Activated CD8-positive, alpha-beta T cell treated with anti-CD3 and anti-CD28 coated beads for 36 hours (primary cell): ENCODE data around the gene CREBL2. TPM values are rescaled to one million over a fixed set of nuclear protein-coding genes. Genes with fewer than 3 reads are reported as not detected.
"Not testable (repeated sequence)": the region's sequence is repeated elsewhere in the genome, so short reads cannot be mapped to it uniquely, and the experiment has no call there.

ENCODE experiments used
- ATAC-seq: fragments of 200-7000 bp; cut with Tn5 transposase; one replicate; pipeline ENCODE4 v1.10.0; 2021; ENCODE audit warnings: mild to moderate bottlenecking, moderate library complexity
- CTCF ChIA-PET: fragments of 350-600 bp; sonication (Branson Sonifier 250); formaldehyde crosslinking; loops from one replicate; lab custom pipeline; 2021; ENCODE audit warnings: antibody characterized with exemption; lab: Charles Lee
- POLR2A ChIA-PET: fragments of 350-600 bp; sonication (Branson Sonifier 250); formaldehyde crosslinking; loops from one replicate; lab custom pipeline; 2021; ENCODE audit warnings: antibody characterized with exemption; lab: Charles Lee
- DNase-seq: peaks from one replicate; pipeline ENCODE4 v3.0.0-alpha.2; 2020
- H3K27ac Mint-ChIP-seq: one replicate; pipeline ENCODE4 v1.8.0; 2021; ENCODE audit warnings: mild to moderate bottlenecking, mixed read lengths
- H3K27me3 Mint-ChIP-seq: one replicate; pipeline ENCODE4 v1.8.0; 2021; ENCODE audit warnings: mixed read lengths
- H3K36me3 Mint-ChIP-seq: one replicate; pipeline ENCODE4 v1.8.0; 2021; ENCODE audit warnings: low read depth, mixed read lengths
- H3K4me1 Mint-ChIP-seq: one replicate; pipeline ENCODE4 v1.8.0; 2021; ENCODE audit warnings: low read depth, mixed read lengths
- H3K4me3 Mint-ChIP-seq: one replicate; pipeline ENCODE4 v1.8.0; 2021; ENCODE audit warnings: mild to moderate bottlenecking, moderate library complexity, mixed read lengths
- H3K9me3 Mint-ChIP-seq: one replicate; pipeline ENCODE4 v1.8.0; 2021; ENCODE audit warnings: mixed read lengths
- intact Hi-C: fragments of 100-400 bp; cut with micrococcal nuclease; formaldehyde crosslinking; loops from one replicate; pipeline ENCODE4 v1.10.0; 2022
- total RNA-seq, 2 experiments: library from RNA; stranded (reverse); gene quantifications; one replicate each; pipeline ENCODE4 v1.2.3, GENCODE V29; 2021
- TF ChIP-seq, protein P1 (sequence below): fragments of 200-600 bp; IDR thresholded peaks from one replicate; pipeline ENCODE4 v1.8.0; 2022; ENCODE audit warnings: antibody characterized with exemption, mild to moderate bottlenecking

CREBL2 gene
- total RNA-seq, 2 experiments from 2014 or later, result 12.7 to 14.9 TPM

DNA sequence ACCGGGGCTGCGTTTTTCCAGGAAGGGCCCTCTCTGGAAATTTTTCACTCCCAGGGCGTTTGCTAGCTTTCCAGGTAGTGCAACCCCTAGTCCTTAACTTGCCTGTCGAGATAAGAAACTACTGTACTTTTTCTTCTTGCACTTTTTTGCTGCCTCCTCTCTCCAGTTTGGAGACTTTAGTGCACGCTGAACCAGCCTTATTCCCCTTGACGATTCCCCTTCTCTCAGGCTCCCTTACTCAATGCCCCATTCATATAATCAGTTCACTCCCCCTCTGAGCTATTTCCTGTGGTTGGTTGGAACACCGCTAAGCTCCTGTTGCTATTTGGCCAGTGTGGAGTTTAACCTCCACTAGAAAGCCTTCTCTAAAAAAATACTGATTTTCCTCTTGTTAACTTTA, 682 bp downstream of the CREBL2 start:
- Mint-ChIP-seq H3K9me3 (no peaks in the 10 kb centered on the region), H3K27me3 (no peaks in the 10 kb centered on the region), H3K36me3 (peaks cover 13% of the 10 kb centered on the region), H3K4me3 (peak overlapping the region; percentile 83), H3K4me1 (peaks cover 52% of the 10 kb centered on the region), H3K27ac (peak overlapping the region; percentile 99)
- CTCF ChIA-PET, result interaction anchor here (1.0 to 1.8 kb wide), 4 partner anchors 9 to 236 kb away, joined by 4 to 6 read pairs (median 5); no protein-coding TSS in a partner anchor
- ATAC-seq (peak; percentile 21), DNase-seq (peak; percentile 23)
- intact Hi-C loops, result loop anchor here (5.0 kb wide), 1 partner anchor 85 kb away; the partner anchor contains the start of gene GPR19
- POLR2A ChIA-PET, result interaction anchor here (1.1 to 2.6 kb wide), 4 partner anchors 11 to 107 kb away, joined by 3 to 11 read pairs (median 4); no protein-coding TSS in a partner anchor
- TF ChIP-seq, protein P1, sequence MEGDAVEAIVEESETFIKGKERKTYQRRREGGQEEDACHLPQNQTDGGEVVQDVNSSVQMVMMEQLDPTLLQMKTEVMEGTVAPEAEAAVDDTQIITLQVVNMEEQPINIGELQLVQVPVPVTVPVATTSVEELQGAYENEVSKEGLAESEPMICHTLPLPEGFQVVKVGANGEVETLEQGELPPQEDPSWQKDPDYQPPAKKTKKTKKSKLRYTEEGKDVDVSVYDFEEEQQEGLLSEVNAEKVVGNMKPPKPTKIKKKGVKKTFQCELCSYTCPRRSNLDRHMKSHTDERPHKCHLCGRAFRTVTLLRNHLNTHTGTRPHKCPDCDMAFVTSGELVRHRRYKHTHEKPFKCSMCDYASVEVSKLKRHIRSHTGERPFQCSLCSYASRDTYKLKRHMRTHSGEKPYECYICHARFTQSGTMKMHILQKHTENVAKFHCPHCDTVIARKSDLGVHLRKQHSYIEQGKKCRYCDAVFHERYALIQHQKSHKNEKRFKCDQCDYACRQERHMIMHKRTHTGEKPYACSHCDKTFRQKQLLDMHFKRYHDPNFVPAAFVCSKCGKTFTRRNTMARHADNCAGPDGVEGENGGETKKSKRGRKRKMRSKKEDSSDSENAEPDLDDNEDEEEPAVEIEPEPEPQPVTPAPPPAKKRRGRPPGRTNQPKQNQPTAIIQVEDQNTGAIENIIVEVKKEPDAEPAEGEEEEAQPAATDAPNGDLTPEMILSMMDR, result no peak

DNA sequence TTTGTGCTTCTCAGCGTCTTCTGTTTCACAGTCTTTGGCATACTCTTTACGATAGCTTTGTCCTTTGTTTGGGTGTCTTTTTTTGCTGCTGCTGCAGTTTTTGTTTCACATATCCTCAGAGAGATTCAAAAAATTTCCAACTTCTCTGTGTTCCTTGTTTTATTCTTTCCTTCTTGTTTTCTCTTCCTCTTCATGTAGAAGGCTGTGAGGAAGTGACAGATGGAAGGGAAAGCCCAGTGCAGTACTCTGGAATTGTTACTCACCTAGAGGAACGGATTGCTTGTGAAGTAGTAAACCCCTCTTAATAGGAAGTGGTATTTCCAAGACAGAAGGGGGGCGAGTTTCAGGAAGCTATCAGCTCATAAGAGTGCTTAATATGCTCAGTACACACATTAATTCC, 1.7 kb downstream of the CREBL2 start:
- Mint-ChIP-seq H3K9me3 (no peaks in the 10 kb centered on the region), H3K4me1 (peaks cover 49% of the 10 kb centered on the region), H3K27me3 (no peaks in the 10 kb centered on the region), H3K27ac (peak overlapping the region; percentile 86), H3K4me3 (peak overlapping the region; percentile 83), H3K36me3 (peaks cover 15% of the 10 kb centered on the region)
- TF ChIP-seq, protein P1, result no peak
- intact Hi-C loops, result loop anchor here (5.0 kb wide), 1 partner anchor 84 kb away; the partner anchor contains the start of gene GPR19
- no peak for DNase-seq
- POLR2A ChIA-PET, result interaction anchor here (0.6 to 2.6 kb wide), 6 partner anchors 12 to 106 kb away, joined by 3 to 11 read pairs (median 4); no protein-coding TSS in a partner anchor
- CTCF ChIA-PET, result interaction anchor here (0.9 to 1.6 kb wide), 7 partner anchors 8 to 286 kb away, joined by 3 to 6 read pairs (median 4); no protein-coding TSS in a partner anchor
- no peak for ATAC-seq

DNA sequence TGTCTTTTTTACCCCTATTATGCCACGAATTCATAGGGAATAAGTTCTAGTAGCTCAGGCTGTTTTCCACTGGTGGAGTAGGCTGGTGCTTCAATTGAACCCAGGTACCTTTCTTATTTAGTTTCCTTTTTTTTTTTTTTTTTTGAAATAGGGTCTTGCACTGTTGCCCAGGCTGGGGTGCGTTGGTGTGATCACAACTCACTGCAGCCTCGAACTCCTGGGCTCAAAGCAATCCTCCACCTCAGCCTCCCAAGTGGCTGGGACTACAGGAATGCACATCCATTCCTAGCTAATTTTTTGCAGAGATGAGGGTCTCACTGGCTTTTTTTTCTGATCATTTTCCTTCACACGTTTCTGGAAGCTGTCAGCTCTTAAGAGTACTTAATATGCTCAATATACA, 2.7 kb downstream of the CREBL2 start:
- TF ChIP-seq, protein P1, result no peak
- ChIA-PET POLR2A (interaction anchor here (0.9 to 1.7 kb wide), 2 partner anchors 13 to 110 kb away, joined by 3 read pairs; no protein-coding TSS in a partner anchor), CTCF (interaction anchor here (0.9 kb wide), 1 partner anchor 122 kb away, joined by 3 read pairs; no protein-coding TSS in a partner anchor)
- DNase-seq, result no peak
- Mint-ChIP-seq H3K4me3 (no peak overlapping the region), H3K27ac (peak overlapping the region; percentile 20), H3K4me1 (peaks cover 47% of the 10 kb centered on the region), H3K36me3 (peaks cover 18% of the 10 kb centered on the region), H3K27me3 (no peaks in the 10 kb centered on the region), H3K9me3 (no peaks in the 10 kb centered on the region)
- intact Hi-C loops, result loop anchor here (5.0 kb wide), 1 partner anchor 83 kb away; the partner anchor contains the start of gene GPR19
- ATAC-seq, result no peak

DNA sequence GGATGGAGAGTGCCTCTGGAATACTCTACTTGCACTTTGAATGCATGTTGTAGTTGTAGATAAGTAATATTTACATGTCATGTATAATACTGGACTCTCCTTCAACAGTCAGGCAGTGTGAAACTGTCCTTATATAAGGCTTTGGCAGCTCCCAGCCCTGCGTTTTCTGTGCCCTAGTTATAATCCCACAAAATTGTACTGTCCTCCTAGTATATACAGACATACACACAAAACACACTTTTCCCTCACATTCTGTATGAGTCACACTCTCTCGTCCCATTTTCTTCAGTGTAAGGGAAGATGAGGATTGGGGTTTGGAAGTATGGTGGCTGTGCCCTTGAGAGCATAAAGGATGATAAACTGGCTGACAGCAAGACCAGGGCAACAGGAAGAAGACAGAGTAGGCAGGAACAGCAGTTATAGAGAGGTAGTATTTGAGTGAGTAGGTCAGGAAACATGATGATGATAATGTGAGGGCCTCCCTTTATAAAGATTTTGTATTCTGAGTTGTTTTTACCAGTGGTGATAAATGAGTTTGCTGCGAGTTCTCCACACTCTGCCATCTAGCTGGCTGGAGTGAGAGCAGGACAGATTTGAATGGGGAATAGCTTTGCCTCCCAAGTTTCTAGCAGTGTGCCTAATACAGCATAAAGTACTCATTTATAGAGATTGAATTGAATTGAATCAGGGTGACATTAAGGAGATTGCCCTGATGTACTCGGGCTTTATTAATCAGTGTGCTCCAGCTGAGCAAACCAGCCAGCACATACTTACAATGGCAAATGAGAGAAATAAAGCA, 5.0 kb downstream of the CREBL2 start:
- Mint-ChIP-seq H3K4me3 (no peak overlapping the region), H3K27ac (peak overlapping the region; percentile 82), H3K27me3 (no peaks in the 10 kb centered on the region), H3K4me1 (peaks cover 55% of the 10 kb centered on the region), H3K9me3 (no peaks in the 10 kb centered on the region), H3K36me3 (peaks cover 23% of the 10 kb centered on the region)
- TF ChIP-seq, protein P1, result no peak
- ATAC-seq, result peak; percentile 35
- intact Hi-C loops, result no loop called here
- ChIA-PET CTCF (interaction anchor here (0.7 to 1.4 kb wide), 6 partner anchors 15 to 259 kb away, joined by 3 to 9 read pairs (median 3); partner anchors contain the start of gene BORCS5), POLR2A (interaction anchor here (1.1 kb wide), 1 partner anchor 55 kb away, joined by 3 read pairs; no protein-coding TSS in a partner anchor)
- no peak for DNase-seq

DNA sequence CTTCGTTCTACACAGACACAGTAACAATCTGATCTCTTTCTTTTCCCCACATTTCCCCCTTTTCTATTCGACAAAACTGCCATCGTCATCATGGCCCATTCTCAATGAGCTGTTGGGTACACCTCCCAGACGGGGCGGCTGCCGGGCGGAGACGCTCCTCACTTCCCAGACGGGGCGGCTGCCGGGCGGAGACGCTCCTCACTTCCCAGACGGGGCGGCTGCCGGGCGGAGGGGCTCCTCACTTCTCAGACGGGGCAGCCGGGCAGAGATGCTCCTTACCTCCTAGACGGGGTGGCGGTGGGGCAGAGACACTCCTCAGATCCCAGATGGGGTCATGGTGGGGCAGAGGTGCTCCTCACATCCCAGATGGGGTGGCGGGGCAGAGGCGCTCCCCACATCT, 6.4 kb downstream of the CREBL2 start:
- H3K4me1 Mint-ChIP-seq, result peaks cover 66% of the 10 kb centered on the region
- H3K27ac Mint-ChIP-seq, H3K9me3 Mint-ChIP-seq, CTCF ChIA-PET, H3K4me3 Mint-ChIP-seq, H3K27me3 Mint-ChIP-seq, intact Hi-C loops, ATAC-seq, DNase-seq, POLR2A ChIA-PET: not testable (repeated sequence)
- peaks cover 23% of the 10 kb centered on the region for H3K36me3 Mint-ChIP-seq
